Transverse colon (tissue), 3 donors: ENCODE measurements around the gene TOR1B.
A peak's percentile ranks its signal among the peaks of the same experiment; 100 is the strongest.

ENCODE experiments used
- POLR2A ChIP-seq: fragments of 450-650 bp; IDR thresholded peaks from one replicate; pipeline ENCODE4 v1.6.1; 2016; ENCODE audit warnings: antibody characterized with exemption, mild to moderate bottlenecking, moderate library complexity
- TF ChIP-seq, protein P1 (sequence below), 5 experiments: fragments of 200-600 bp in 3 of 5; fragments of 450-650 bp in 2 of 5; sonication (generic) in 3 of 5; IDR thresholded peaks; 1 replicate in 2 of 5; 2 replicates in 3 of 5; pipeline ENCODE4 v1.5.1; 2016 to 2017; ENCODE audit warnings: antibody characterized with exemption in 5 of 5, inconsistent platforms in 3 of 5, mild to moderate bottlenecking in 2 of 5, moderate library complexity in 1 of 5

DNA sequence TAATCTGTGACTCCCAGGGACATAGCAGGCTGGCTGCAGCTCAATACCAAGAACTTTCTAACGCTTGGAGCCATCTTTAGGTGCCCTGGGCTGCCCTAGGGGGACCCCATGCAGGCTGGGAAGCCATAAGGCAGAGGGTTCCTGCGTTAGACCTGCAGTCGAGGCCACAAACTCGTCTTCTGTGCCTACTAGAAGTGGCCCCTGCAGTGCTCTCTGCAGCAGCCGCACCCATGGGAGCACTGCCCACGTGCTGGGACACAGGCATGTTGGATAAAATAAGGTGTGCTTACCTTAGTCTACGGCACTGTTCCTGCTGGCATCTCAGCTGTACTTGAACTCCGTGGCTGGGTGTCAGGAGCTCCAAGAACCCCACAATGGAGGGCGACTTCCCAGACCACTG is 9.4 kb downstream of the TOR1B start:
- TF ChIP-seq, protein P1, sequence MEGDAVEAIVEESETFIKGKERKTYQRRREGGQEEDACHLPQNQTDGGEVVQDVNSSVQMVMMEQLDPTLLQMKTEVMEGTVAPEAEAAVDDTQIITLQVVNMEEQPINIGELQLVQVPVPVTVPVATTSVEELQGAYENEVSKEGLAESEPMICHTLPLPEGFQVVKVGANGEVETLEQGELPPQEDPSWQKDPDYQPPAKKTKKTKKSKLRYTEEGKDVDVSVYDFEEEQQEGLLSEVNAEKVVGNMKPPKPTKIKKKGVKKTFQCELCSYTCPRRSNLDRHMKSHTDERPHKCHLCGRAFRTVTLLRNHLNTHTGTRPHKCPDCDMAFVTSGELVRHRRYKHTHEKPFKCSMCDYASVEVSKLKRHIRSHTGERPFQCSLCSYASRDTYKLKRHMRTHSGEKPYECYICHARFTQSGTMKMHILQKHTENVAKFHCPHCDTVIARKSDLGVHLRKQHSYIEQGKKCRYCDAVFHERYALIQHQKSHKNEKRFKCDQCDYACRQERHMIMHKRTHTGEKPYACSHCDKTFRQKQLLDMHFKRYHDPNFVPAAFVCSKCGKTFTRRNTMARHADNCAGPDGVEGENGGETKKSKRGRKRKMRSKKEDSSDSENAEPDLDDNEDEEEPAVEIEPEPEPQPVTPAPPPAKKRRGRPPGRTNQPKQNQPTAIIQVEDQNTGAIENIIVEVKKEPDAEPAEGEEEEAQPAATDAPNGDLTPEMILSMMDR (IDR thresholded peaks at IDR 0.05) = no peak
- TF ChIP-seq POLR2A = peak; percentile 37
